ENCODE results near the gene KIF20A. TPM values are rescaled to one million over a fixed set of nuclear protein-coding genes. Genes with fewer than 3 reads are reported as not detected.

The KIF20A gene
- total RNA-seq, 1 experiment from 2014 or later = 88.6 TPM

- TF ChIP-seq EZH2 (IDR thresholded peaks at IDR 0.05; ENCODE audit: low read depth) (no peak), CTCF (conservative IDR thresholded peaks at IDR 0.05) (no peak)
- no peak within 1 kb of the TSS for H3K4me2 ChIP-seq
- H3K4me3 ChIP-seq = no peak within 1 kb of the TSS
- CTCF ChIA-PET = no interaction called here
- H3K9me2 ChIP-seq (ENCODE audit: insufficient read depth) = no peaks in the 10 kb centered on the region; the same call in 1 of the 2 replicates
- no peaks in the 10 kb centered on the region for H4K20me1 ChIP-seq (ENCODE audit: insufficient read depth)
- H3K36me3 ChIP-seq (ENCODE audit: low read depth) = no peaks in the 10 kb centered on the region
- H3K27me3 ChIP-seq (ENCODE audit: insufficient read depth, low read depth) = no peaks in the 10 kb centered on the region
- H3K4me1 ChIP-seq (replicated peaks; ENCODE audit: insufficient read depth) = peaks cover 5% of the 10 kb centered on the region; the same call in 1 of the 2 replicates
- no TSS peak for BruUV-seq (replicated peaks)
- no peaks in the 10 kb centered on the region for H3K9me3 ChIP-seq (ENCODE audit: insufficient read depth, low read depth)
- H3F3A ChIP-seq (ENCODE audit: insufficient read depth, low read depth) = 0 out of 2 replicates have a peak, but pooled peaks cover 7% of the 10 kb centered on the region
- no peak within 1 kb of the TSS for H2AFZ ChIP-seq
- intact Hi-C loops (cut with micrococcal nuclease; ENCODE audit: unreplicated experiment) = no loop called here
- DNase-seq = peak in 1 of 2 experiments; percentile 22
- H3K79me2 ChIP-seq (ENCODE audit: low read depth) = no peaks in the 10 kb centered on the region
- no peak within 1 kb of the TSS for H3K27ac ChIP-seq
- POLR2A ChIA-PET (ENCODE audit: unreplicated experiment) = no interaction called here
These were observed 39.7 kb upstream of the KIF20A start, which contains the start of gene NME5 for GRCh38 chr5:138138949-138139780. Gene NME5 (minus strand): TSS chr5:138139428. CDS start chr5:138138780, 648 bp downstream.

GRCh38 chr5:138139781-138140090, 39.2 kb upstream of the KIF20A start:
- intact Hi-C loops (cut with micrococcal nuclease; ENCODE audit: unreplicated experiment) = no loop called here
- no peak overlapping the region for H3K4me2 ChIP-seq
- H3K27ac ChIP-seq = no peak overlapping the region

GRCh38 chr5:138140268-138140667, 38.6 kb upstream of the KIF20A start:
- no peaks in the 10 kb centered on the region; the same call in 1 of the 2 replicates for H3K9me2 ChIP-seq (ENCODE audit: insufficient read depth)
- POLR2A ChIA-PET (ENCODE audit: unreplicated experiment) = interaction anchor here (0.6 kb wide), 1 partner anchor 1742 kb away, joined by 3 read pairs; no protein-coding TSS in a partner anchor
- BruUV-seq (replicated peaks) = no TSS peak
- no peak overlapping the region for H3K4me2 ChIP-seq
- no peaks in the 10 kb centered on the region for H3K79me2 ChIP-seq (ENCODE audit: low read depth)
- H3K4me1 ChIP-seq (replicated peaks; ENCODE audit: insufficient read depth) = peaks cover 5% of the 10 kb centered on the region; the same call in 1 of the 2 replicates
- no peak overlapping the region for H2AFZ ChIP-seq
- H3K9me3 ChIP-seq (ENCODE audit: insufficient read depth, low read depth) = no peaks in the 10 kb centered on the region
- no peaks in the 10 kb centered on the region for H3K36me3 ChIP-seq (ENCODE audit: low read depth)
- no peak for DNase-seq
- H3K27me3 ChIP-seq (ENCODE audit: insufficient read depth, low read depth) = no peaks in the 10 kb centered on the region
- TF ChIP-seq CTCF (conservative IDR thresholded peaks at IDR 0.05) (no peak), EZH2 (IDR thresholded peaks at IDR 0.05; ENCODE audit: low read depth) (no peak)
- H4K20me1 ChIP-seq (ENCODE audit: insufficient read depth) = no peaks in the 10 kb centered on the region
- no peak overlapping the region for H3K4me3 ChIP-seq
- intact Hi-C loops (cut with micrococcal nuclease; ENCODE audit: unreplicated experiment) = no loop called here
- H3F3A ChIP-seq (ENCODE audit: insufficient read depth, low read depth) = 0 out of 2 replicates have a peak, but pooled peaks cover 7% of the 10 kb centered on the region
- no peak overlapping the region for H3K27ac ChIP-seq
- CTCF ChIA-PET = no interaction called here

More at GRCh38 chr5:138139781-138140090, 39.2 kb upstream of the KIF20A start:
- no peak for DNase-seq
- ChIA-PET CTCF (no interaction called here), POLR2A (ENCODE audit: unreplicated experiment) (interaction anchor here (0.6 kb wide), 1 partner anchor 1742 kb away, joined by 3 read pairs; no protein-coding TSS in a partner anchor)
- Histone ChIP-seq H3K9me2 (ENCODE audit: insufficient read depth) (no peaks in the 10 kb centered on the region; the same call in 1 of the 2 replicates), H3F3A (ENCODE audit: insufficient read depth, low read depth) (0 out of 2 replicates have a peak, but pooled peaks cover 7% of the 10 kb centered on the region), H3K36me3 (ENCODE audit: low read depth) (no peaks in the 10 kb centered on the region), H4K20me1 (ENCODE audit: insufficient read depth) (no peaks in the 10 kb centered on the region), H3K4me1 (replicated peaks; ENCODE audit: insufficient read depth) (peaks cover 5% of the 10 kb centered on the region; the same call in 1 of the 2 replicates), H3K79me2 (ENCODE audit: low read depth) (no peaks in the 10 kb centered on the region), H3K4me3 (no peak overlapping the region), H3K9me3 (ENCODE audit: insufficient read depth, low read depth) (no peaks in the 10 kb centered on the region), H2AFZ (no peak overlapping the region), H3K27me3 (ENCODE audit: insufficient read depth, low read depth) (no peaks in the 10 kb centered on the region)
- BruUV-seq (replicated peaks) = no TSS peak
- TF ChIP-seq CTCF (conservative IDR thresholded peaks at IDR 0.05) (no peak), EZH2 (IDR thresholded peaks at IDR 0.05; ENCODE audit: low read depth) (no peak)
